Measurements from ENCODE around the gene CCDC86. TPM values are rescaled to one million over a fixed set of nuclear protein-coding genes. Genes with fewer than 3 reads are reported as not detected.
"Not testable (repeated sequence)": the region's sequence is repeated elsewhere in the genome, so short reads cannot be mapped to it uniquely, and the experiment has no call there.

Gene CCDC86
- total RNA-seq, 2 experiments from 2014 or later, result 52.1 to 75.1 TPM

DNA sequence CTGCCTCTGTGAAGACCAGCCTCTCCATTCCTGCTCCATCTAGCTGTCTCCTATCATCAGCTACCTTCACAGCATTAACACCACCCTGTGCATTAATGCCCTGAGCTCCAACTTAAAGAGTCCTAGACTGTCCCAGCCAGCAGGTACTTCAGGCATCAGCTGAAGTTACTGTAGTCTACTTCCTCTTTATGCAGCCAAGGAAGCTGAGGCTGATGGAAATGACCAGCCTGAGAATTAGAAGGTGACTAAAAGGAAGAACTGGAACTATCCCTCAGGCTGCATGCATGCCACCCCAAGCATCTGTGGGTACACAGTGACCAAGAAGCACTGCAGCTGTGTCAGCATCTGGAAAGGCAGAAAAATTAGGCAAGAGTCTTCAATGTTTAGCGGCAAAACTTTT, 28.6 kb upstream of the CCDC86 start:
- no peaks in the 10 kb centered on the region for H3K4me1 Mint-ChIP-seq
- H3K36me3 Mint-ChIP-seq (ENCODE audit: low read depth), result no peaks in the 10 kb centered on the region
- H3K27ac Mint-ChIP-seq, result no peak overlapping the region
- no peak overlapping the region for H3K4me3 Mint-ChIP-seq
- ChIA-PET POLR2A (no interaction called here), CTCF (interaction anchor here (1.3 to 1.5 kb wide), 2 partner anchors 35 to 38 kb away, joined by 3 to 5 read pairs; no protein-coding TSS in a partner anchor)
- ATAC-seq (no peak), DNase-seq (no peak)
- intact Hi-C loops (cut with DNase I, micrococcal nuclease), result no loop called here
- H3K9me3 Mint-ChIP-seq (ENCODE audit: low read depth), result peaks cover 5% of the 10 kb centered on the region
- H3K27me3 Mint-ChIP-seq, result no peaks in the 10 kb centered on the region

DNA sequence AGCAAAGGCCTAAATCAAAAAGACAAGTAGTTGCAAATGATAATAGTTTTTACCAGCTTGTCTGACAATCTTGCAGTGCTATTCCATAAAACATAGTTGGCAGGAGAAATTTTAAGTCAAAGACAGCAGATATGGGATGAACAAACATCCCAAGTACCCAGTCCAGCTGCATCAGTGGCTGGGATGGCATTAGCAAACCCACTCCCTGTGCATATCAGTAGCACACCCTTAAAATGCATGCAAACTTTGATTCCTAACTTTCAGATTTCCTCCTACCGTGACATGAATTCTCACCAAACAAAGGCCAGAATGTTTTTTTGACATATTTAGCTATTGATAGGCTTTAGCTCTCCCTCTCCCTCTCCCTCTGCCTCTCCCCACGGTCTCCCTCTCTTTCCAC, 27.8 kb upstream of the CCDC86 start:
- ChIA-PET POLR2A (no interaction called here), CTCF (interaction anchor here (1.3 to 1.5 kb wide), 2 partner anchors 36 to 39 kb away, joined by 3 to 5 read pairs; no protein-coding TSS in a partner anchor)
- H3K9me3 Mint-ChIP-seq (ENCODE audit: low read depth), result peaks cover 5% of the 10 kb centered on the region
- no peak overlapping the region for H3K4me3 Mint-ChIP-seq
- H3K27me3 Mint-ChIP-seq, result no peaks in the 10 kb centered on the region
- no peaks in the 10 kb centered on the region for H3K4me1 Mint-ChIP-seq
- ATAC-seq, result no peak
- no peak overlapping the region for H3K27ac Mint-ChIP-seq
- no peak for DNase-seq
- no peaks in the 10 kb centered on the region for H3K36me3 Mint-ChIP-seq (ENCODE audit: low read depth)
- intact Hi-C loops (cut with DNase I, micrococcal nuclease), result no loop called here

DNA sequence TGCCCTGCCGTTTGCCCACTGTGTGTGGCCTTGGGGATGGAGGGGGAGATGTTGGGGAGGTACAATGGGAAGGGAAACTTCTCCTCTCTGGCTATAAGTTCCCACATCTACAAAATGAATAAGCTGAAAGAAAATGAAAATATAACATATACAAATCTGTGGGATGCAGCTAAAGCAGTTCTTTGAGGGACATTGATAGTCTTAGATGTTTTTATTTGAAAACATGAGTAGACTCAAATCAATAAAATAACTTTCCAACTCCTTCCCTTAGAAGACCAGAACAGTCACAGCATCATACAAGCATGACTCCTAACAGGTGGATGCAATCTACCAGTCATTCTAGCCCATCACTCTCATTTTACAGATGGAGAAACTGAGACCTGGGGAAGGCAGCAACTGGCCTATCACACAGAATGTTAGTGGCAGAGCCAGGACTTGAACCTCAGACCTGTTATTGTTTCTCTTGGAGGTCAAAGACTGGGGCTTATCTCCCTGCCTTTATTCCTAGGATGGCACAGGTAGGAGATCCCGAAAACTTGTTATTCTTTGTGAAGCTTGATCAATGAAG, 25.2 kb upstream of the CCDC86 start:
- H3K27ac Mint-ChIP-seq, result no peak overlapping the region
- POLR2A ChIA-PET, result no interaction called here
- no peaks in the 10 kb centered on the region for H3K4me1 Mint-ChIP-seq
- ATAC-seq, result no peak
- H3K9me3 Mint-ChIP-seq (ENCODE audit: low read depth), result peaks cover 5% of the 10 kb centered on the region
- H3K27me3 Mint-ChIP-seq, result no peaks in the 10 kb centered on the region
- intact Hi-C loops (cut with DNase I, micrococcal nuclease), result no loop called here
- CTCF ChIA-PET, result no interaction called here
- no peak overlapping the region for H3K4me3 Mint-ChIP-seq
- H3K36me3 Mint-ChIP-seq (ENCODE audit: low read depth), result no peaks in the 10 kb centered on the region
- no peak for DNase-seq

DNA sequence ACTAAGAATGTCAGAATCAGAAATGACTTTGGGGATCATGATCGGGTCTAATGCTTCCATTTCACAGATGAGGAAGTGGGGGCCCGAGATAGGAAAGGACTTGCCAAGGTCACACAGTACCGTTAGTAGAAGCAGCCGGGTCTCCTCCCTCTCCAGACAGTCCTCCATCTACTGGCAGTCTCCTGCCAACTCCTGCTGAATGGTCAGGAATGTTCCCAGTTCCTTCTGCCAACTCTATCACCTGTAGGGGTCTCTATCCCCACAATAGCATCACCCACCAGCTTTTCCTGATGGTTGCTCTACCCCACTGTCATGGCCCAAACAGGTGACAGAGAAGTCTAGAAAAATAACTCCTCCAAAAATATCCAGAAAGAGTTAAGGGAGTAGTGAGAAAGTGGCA, 23.9 kb upstream of the CCDC86 start:
- H3K27me3 Mint-ChIP-seq, result no peaks in the 10 kb centered on the region
- no peak for ATAC-seq
- intact Hi-C loops (cut with DNase I, micrococcal nuclease), result no loop called here
- ChIA-PET POLR2A (no interaction called here), CTCF (interaction anchor here (0.5 to 0.9 kb wide), 2 partner anchors 13 to 772 kb away, joined by 3 read pairs; no protein-coding TSS in a partner anchor)
- H3K4me3 Mint-ChIP-seq, result no peak overlapping the region
- no peaks in the 10 kb centered on the region for H3K4me1 Mint-ChIP-seq
- peaks cover 5% of the 10 kb centered on the region for H3K9me3 Mint-ChIP-seq (ENCODE audit: low read depth)
- H3K36me3 Mint-ChIP-seq (ENCODE audit: low read depth), result no peaks in the 10 kb centered on the region
- no peak for DNase-seq
- H3K27ac Mint-ChIP-seq, result no peak overlapping the region

DNA sequence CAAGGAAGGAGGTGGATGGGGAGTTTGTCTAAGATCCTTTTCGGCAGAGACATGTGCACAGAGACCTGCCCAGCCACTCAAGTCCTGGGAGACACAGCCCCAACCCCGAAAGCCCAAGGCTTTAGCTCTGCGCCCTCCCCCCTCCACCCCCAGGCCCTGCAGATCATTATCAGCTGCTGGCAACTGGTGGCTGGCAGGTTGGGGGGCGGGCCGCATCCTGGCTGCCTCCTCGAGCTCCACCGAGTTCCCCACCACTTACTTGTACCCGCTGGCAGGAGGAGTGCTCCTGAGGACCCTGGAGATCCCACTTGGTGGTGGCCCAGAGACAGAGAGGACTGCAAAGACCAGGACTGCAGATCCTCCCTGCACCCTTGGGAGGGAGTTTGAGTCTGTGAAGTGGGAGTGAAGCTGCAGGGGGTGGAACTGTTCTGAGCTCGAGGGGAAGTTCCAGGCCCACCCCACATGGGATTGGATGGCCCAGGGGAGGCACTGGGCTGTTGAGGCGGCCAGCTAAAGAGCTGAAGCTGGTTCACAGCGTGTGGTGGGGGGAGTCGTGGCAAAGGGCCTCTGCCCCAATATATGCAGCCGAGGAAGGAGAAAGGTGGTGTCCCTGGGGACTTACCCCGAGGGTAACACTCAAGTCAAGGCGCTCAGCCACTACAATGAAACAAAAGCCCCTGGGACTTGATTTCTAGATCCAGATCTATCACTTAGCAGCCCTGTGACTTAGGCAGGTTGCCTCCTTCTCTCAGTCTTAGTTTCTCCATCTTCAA, 19.9 kb upstream of the CCDC86 start:
- ATAC-seq (no peak), DNase-seq (no peak)
- no peak overlapping the region for H3K4me3 Mint-ChIP-seq
- CTCF ChIA-PET, result interaction anchor here (0.5 to 3.0 kb wide), 6 partner anchors 9 to 58 kb away, joined by 3 to 24 read pairs (median 4); partner anchors contain the start of gene CCDC86
- no peaks in the 10 kb centered on the region for H3K36me3 Mint-ChIP-seq (ENCODE audit: low read depth)
- H3K27me3 Mint-ChIP-seq, result no peaks in the 10 kb centered on the region
- no peaks in the 10 kb centered on the region for H3K9me3 Mint-ChIP-seq (ENCODE audit: low read depth)
- H3K27ac Mint-ChIP-seq, result no peak overlapping the region
- POLR2A ChIA-PET, result no interaction called here
- intact Hi-C loops (cut with DNase I, micrococcal nuclease), result no loop called here
- H3K4me1 Mint-ChIP-seq, result no peaks in the 10 kb centered on the region

DNA sequence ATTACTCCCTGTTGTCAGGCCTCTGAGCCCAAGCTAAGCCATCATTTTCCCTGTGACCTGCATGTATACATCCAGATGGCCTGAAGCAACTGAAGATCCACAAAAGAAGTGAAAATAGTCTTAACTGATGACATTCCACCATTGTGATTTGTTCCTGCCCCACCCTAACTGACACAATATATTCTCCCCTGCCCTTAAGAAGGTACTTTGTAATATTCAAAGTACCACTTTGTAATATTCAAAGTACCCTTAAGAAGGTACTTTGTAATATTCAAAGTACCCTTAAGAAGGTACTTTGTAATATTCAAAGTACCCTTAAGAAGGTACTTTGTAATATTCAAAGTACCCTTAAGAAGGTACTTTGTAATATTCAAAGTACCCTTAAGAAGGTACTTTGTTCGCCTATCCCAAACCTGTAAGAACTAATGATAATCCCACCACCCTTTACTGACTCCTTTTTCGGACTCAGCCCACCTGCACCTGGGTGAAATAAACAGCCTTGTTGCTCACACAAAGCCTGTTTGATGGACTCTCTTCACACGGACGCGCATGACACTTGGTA, 18.1 kb upstream of the CCDC86 start:
- H3K4me3 Mint-ChIP-seq; H3K9me3 Mint-ChIP-seq (ENCODE audit: low read depth); H3K4me1 Mint-ChIP-seq; H3K27me3 Mint-ChIP-seq; intact Hi-C loops (cut with DNase I, micrococcal nuclease); ATAC-seq; DNase-seq; H3K27ac Mint-ChIP-seq; H3K36me3 Mint-ChIP-seq (ENCODE audit: low read depth): not testable (repeated sequence)
- ChIA-PET CTCF (interaction anchor here (1.3 kb wide), 1 partner anchor 7 kb away, joined by 6 read pairs; no protein-coding TSS in a partner anchor), POLR2A (interaction anchor here (0.5 kb wide), 1 partner anchor 655 kb away, joined by 3 read pairs; no protein-coding TSS in a partner anchor)

DNA sequence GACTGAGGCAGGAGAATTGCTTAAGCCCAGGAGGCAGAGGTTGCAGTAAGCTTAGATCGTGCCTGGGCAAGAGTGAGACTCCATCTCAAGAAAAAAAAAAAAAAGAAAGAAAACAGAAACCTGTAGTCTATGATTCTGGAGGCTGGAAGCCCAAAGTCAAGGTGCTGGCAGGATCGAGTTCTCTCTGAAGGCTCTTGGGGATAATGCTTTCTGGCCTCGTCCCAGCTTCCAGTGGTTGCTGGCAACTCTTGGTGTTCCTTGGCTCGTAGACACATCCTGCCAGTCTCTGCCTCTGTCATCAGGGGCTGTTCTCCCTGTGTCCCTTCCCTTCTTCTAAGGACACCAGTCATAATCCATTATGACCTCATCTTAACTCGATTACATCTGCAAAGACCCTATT, 16.8 kb upstream of the CCDC86 start:
- H3K27ac Mint-ChIP-seq, result no peak overlapping the region
- DNase-seq (no peak), ATAC-seq (no peak)
- H3K36me3 Mint-ChIP-seq (ENCODE audit: low read depth), result no peaks in the 10 kb centered on the region
- no peaks in the 10 kb centered on the region for H3K9me3 Mint-ChIP-seq (ENCODE audit: low read depth)
- ChIA-PET POLR2A (no interaction called here), CTCF (interaction anchor here (0.6 to 1.2 kb wide), 3 partner anchors 13 to 479 kb away, joined by 3 to 5 read pairs (median 3); no protein-coding TSS in a partner anchor)
- intact Hi-C loops (cut with DNase I, micrococcal nuclease), result no loop called here
- H3K27me3 Mint-ChIP-seq, result no peaks in the 10 kb centered on the region
- H3K4me1 Mint-ChIP-seq, result no peaks in the 10 kb centered on the region
- no peak overlapping the region for H3K4me3 Mint-ChIP-seq

DNA sequence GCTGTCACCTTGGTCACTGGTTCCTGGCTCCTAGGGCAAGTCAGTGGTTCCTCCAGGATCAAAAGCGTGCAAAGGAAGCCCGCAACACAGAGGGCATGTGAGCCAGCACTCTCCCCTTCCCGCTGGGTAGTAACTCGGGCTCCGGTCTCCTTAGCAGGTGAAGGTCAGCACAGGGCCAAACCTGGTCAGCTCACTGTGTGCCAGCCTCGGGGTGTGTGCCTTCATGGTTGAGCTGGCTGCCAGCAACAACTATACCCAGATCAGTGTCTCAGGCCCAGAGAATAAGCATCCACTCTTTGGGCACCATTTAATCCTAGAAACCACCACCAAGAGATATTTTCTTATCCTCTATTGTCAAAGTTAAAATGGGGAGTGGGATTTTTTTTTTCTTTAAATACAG, 16.1 kb upstream of the CCDC86 start:
- ATAC-seq (no peak), DNase-seq (no peak)
- POLR2A ChIA-PET, result no interaction called here
- H3K27me3 Mint-ChIP-seq, result no peaks in the 10 kb centered on the region
- intact Hi-C loops (cut with DNase I, micrococcal nuclease), result no loop called here
- no peaks in the 10 kb centered on the region for H3K4me1 Mint-ChIP-seq
- H3K27ac Mint-ChIP-seq, result no peak overlapping the region
- no peak overlapping the region for H3K4me3 Mint-ChIP-seq
- H3K36me3 Mint-ChIP-seq (ENCODE audit: low read depth), result no peaks in the 10 kb centered on the region
- H3K9me3 Mint-ChIP-seq (ENCODE audit: low read depth), result no peaks in the 10 kb centered on the region
- CTCF ChIA-PET, result interaction anchor here (1.0 kb wide), 1 partner anchor 62 kb away, joined by 3 read pairs; no protein-coding TSS in a partner anchor

DNA sequence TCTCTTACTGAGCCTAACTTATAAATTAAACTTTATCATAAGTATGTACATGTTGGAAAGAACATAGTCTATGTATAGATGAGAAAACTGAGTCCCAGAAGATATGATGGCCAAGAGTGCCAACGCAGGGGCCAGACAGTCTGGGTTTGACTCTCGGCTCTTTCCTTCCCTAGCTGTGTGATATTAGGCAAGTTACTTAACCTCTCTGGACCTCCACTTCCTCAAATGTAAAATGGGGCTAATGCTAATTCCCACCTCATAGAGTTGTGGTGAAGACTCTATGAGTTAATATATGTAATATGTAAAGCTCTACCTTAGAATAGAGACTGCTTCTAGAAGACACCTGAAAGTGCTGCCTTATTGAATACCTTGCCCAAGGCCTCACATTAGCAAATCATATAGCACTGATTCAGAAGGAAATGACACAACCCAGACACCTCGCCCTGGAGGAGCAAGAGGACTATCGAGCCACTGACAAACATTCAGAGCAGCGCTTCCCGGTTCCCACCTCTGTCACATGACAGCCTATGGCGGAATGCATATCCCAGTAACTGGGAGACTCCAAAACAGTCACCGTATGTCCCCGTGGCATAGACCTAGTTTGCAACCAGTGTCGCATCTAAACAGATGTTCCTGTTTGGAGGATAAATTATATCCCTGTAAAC, 11.3 kb upstream of the CCDC86 start:
- H3K9me3 Mint-ChIP-seq (ENCODE audit: low read depth), result no peaks in the 10 kb centered on the region
- H3K4me1 Mint-ChIP-seq, result peaks cover 8% of the 10 kb centered on the region
- peaks cover 6% of the 10 kb centered on the region for H3K27me3 Mint-ChIP-seq
- DNase-seq, result no peak
- no peak overlapping the region for H3K27ac Mint-ChIP-seq
- CTCF ChIA-PET, result interaction anchor here (0.7 to 4.1 kb wide), 44 partner anchors 8 to 571 kb away, joined by 3 to 74 read pairs (median 5); partner anchors contain the start of genes CYB561A3, TMEM132A, TMEM138 and TMEM216
- H3K4me3 Mint-ChIP-seq, result no peak overlapping the region
- POLR2A ChIA-PET, result no interaction called here
- H3K36me3 Mint-ChIP-seq (ENCODE audit: low read depth), result no peaks in the 10 kb centered on the region
- ATAC-seq, result peak; percentile 14
- intact Hi-C loops (cut with DNase I, micrococcal nuclease), result loop anchor here (1.0 to 10.0 kb wide), 11 partner anchors 53 to 555 kb away; partner anchors contain the start of gene VWCE (in 1 of the 2)

DNA sequence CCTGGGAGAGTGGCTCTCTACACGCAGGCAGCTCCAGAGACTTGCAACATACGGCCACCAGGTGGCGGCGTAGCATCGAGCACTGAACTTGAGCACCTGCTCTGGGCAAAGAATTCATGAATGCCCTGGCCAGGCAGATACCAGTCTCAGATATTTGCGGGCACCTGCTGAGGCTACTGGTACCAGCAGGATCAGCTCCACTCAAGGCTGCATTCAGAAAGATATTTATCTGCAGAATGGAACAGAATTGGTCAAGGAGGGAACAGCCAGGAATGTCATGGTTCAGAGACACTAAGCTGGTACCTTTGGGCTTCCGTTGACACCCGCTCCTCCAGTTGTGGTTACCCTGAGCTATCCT, 10.8 kb upstream of the CCDC86 start:
- Mint-ChIP-seq H3K27ac (no peak overlapping the region), H3K27me3 (peaks cover 6% of the 10 kb centered on the region), H3K4me1 (peaks cover 8% of the 10 kb centered on the region), H3K4me3 (no peak overlapping the region), H3K36me3 (ENCODE audit: low read depth) (no peaks in the 10 kb centered on the region), H3K9me3 (ENCODE audit: low read depth) (no peaks in the 10 kb centered on the region)
- ATAC-seq (peak; percentile 95), DNase-seq (peak; percentile 90)
- ChIA-PET CTCF (interaction anchor here (0.6 to 4.1 kb wide), 53 partner anchors 8 to 570 kb away, joined by 3 to 74 read pairs (median 4); partner anchors contain the start of genes CYB561A3, DDB1, TKFC and TMEM109), POLR2A (interaction anchor here (1.1 kb wide), 1 partner anchor 19 kb away, joined by 3 read pairs; no protein-coding TSS in a partner anchor)
- intact Hi-C loops (cut with DNase I, micrococcal nuclease), result loop anchor here (1.0 to 10.0 kb wide), 11 partner anchors 54 to 554 kb away; partner anchors contain the start of gene VWCE (in 1 of the 2)

Data from activated CD4-positive, alpha-beta T cell treated with anti-CD3 and anti-CD28 coated beads for 36 hours (primary cell).